NT2/D1 (cell line): ENCODE data around the gene CCDC32.

Source experiments
- DNase-seq: peaks from one replicate; pipeline ENCODE4 v3.0.0-alpha.2; 2011; ENCODE audit warnings: low read depth, low spot score
- H3K27me3 ChIP-seq: 2 replicates; pipeline ENCODE4 v1.6.0; 2011; ENCODE audit warnings: mild to moderate bottlenecking; ENCODE audit not compliant: insufficient read length, insufficient read depth
- H3K36me3 ChIP-seq: 2 replicates; pipeline ENCODE4 v1.6.1; 2011; ENCODE audit warnings: mild to moderate bottlenecking, low read length, mixed read lengths; ENCODE audit not compliant: insufficient read depth, insufficient read length
- H3K4me1 ChIP-seq: 2 replicates; pipeline ENCODE4 v1.5.1; 2011; ENCODE audit not compliant: insufficient read depth, insufficient read length
- H3K4me3 ChIP-seq: 2 replicates; pipeline ENCODE4 v1.5.1; 2011; ENCODE audit warnings: low read depth; ENCODE audit not compliant: insufficient read length
- H3K9ac ChIP-seq: 2 replicates; pipeline ENCODE4 v1.6.0; 2011; ENCODE audit warnings: low read depth; ENCODE audit not compliant: insufficient read length
- H3K9me3 ChIP-seq: 2 replicates; pipeline ENCODE4 v1.5.1; 2011; ENCODE audit warnings: mild to moderate bottlenecking, low read length; ENCODE audit not compliant: insufficient read depth
- SUZ12 ChIP-seq: IDR thresholded peaks from 2 replicates; pipeline ENCODE4 v1.6.1; 2011; ENCODE audit not compliant: insufficient read length, insufficient read depth; ENCODE audit errors: extremely low read depth
- YY1 ChIP-seq: IDR thresholded peaks from 2 replicates; pipeline ENCODE4 v1.6.1; 2011; ENCODE audit not compliant: insufficient read length, insufficient read depth
- ZNF274 ChIP-seq: IDR thresholded peaks from 2 replicates; pipeline ENCODE4 v1.6.1; 2011; ENCODE audit warnings: mild to moderate bottlenecking, low read depth, low read length

The CCDC32 gene

DNA sequence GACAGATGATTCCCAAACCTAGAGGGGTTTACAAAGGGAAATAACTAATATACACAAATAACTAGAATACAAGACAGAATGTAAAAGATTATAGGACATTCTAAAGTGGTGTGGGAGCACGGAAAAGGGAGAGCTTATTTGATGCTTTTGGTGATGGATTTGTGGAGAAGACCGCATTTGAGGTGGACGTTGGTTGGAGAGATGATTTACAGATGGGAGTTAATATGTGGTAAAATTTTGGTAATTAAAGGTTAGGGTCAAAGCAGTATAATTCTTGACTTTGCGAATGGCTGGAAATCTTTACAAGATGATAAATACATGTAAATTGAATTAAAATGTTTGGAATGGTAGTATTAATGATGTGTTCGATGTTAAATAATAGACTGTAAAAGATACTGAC, 30.4 kb upstream of the CCDC32 start:
- no peak for DNase-seq
- Histone ChIP-seq H3K9me3 (no peaks in the 10 kb centered on the region), H3K27me3 (no peaks in the 10 kb centered on the region), H3K36me3 (no peaks in the 10 kb centered on the region), H3K4me3 (peak overlapping the region; percentile 88), H3K4me1 (no peaks in the 10 kb centered on the region), H3K9ac (no peak overlapping the region)
- TF ChIP-seq YY1 (no peak), ZNF274 (no peak), SUZ12 (no peak)

DNA sequence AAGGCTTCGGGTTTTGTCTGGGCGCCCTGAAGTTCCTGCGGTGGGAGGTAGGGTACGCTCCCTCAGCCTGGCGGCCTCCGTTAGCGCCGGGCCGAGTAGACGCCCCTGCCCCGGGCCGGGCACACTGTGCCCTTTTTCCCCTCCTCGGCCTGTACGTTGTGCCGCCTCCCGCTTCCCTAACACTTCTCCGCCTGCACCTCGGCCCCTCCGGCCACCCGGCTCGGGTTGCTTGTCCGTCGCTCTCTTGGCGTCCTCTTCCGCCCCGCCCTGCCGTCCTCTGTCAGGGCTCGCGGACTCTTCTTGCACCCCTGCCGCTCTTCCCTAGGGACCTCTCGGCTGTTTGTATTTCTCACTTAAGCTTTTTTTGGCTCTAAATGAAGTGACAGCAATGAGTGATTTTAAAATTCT, 29.6 kb upstream of the CCDC32 start:
- Histone ChIP-seq H3K4me3 (peak overlapping the region; percentile 88), H3K9ac (peak overlapping the region; percentile 92), H3K4me1 (no peaks in the 10 kb centered on the region), H3K36me3 (no peaks in the 10 kb centered on the region), H3K27me3 (no peaks in the 10 kb centered on the region), H3K9me3 (no peaks in the 10 kb centered on the region)
- DNase-seq = peak; percentile 25
- TF ChIP-seq ZNF274 = no peak
- no peak for TF ChIP-seq YY1
- TF ChIP-seq SUZ12 = no peak

DNA sequence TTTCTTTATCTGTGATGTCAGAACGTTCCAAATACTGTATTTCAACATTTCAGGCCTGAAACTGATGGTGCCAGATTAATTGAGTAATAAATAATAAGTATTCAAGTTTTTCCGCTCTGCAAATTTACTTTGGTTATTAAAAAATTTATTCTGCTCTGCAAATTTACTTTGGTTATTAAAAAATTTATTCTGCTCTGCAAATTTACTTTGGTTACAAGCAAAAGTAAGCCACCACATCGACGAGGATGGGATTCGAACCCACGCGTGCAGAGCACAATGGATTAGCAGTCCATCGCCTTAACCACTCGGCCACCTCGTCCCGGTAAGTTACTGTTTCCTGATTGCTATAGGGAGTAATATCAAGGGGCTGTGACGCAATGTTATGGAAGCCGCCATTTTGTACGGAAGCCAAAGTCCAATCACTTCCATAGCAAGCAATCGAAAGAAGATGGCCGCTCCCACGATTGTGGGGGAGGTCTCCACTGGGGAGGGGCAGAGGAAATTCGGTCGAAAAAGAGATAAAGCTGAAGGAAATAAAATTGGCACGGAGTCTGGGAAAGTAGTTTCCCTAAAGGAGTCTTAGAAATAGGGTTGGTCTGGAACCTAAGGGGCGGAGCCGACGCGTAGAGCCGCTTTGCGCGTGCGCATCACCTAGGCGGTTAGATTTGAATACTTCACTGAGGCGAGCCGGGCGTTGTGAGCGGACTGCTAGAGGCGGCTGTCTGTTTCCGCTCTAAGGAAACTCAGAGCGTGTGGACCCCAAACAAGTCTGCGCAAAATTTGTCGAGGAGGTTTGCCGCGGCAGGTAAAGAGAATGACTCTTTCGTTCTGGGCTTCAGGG, 29.0 kb upstream of the CCDC32 start, which contains the start of gene KNL1:
KNL1 (plus strand) TSS at position 662 of the 841 bp plus-strand sequence. CDS start 8,683 bp downstream, outside the sequence.
- Histone ChIP-seq H3K27me3 (no peaks in the 10 kb centered on the region), H3K36me3 (no peaks in the 10 kb centered on the region), H3K4me1 (no peaks in the 10 kb centered on the region), H3K9me3 (no peaks in the 10 kb centered on the region), H3K4me3 (peak within 1 kb of the TSS; percentile 88), H3K9ac (peak within 1 kb of the TSS; percentile 92)
- DNase-seq = peak; percentile 71
- TF ChIP-seq SUZ12 (no peak), ZNF274 (no peak), YY1 (peak; percentile 96)

DNA sequence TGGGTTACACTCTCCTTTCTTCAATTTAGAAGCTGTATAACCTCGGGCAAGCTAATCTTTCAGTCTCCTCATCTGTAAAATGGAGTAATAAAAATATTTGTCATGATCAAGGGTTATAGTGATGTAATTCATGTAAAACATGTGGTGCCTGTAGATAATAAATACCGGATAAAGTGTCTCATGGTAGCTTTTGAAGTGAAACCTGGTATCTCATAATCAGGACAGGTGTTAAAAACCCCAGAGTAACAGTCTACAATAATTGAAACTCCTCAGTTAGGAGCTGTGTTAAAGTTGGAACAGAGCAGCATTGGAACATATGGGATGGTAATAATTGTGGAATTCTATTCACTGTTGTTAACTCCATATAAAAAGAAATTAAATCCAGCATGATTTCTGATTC, 28.3 kb upstream of the CCDC32 start:
- Histone ChIP-seq H3K9ac (no peak overlapping the region), H3K36me3 (no peaks in the 10 kb centered on the region), H3K4me1 (no peaks in the 10 kb centered on the region), H3K4me3 (no peak overlapping the region), H3K27me3 (no peaks in the 10 kb centered on the region), H3K9me3 (no peaks in the 10 kb centered on the region)
- TF ChIP-seq YY1 (no peak), SUZ12 (no peak), ZNF274 (no peak)
- DNase-seq = no peak

DNA sequence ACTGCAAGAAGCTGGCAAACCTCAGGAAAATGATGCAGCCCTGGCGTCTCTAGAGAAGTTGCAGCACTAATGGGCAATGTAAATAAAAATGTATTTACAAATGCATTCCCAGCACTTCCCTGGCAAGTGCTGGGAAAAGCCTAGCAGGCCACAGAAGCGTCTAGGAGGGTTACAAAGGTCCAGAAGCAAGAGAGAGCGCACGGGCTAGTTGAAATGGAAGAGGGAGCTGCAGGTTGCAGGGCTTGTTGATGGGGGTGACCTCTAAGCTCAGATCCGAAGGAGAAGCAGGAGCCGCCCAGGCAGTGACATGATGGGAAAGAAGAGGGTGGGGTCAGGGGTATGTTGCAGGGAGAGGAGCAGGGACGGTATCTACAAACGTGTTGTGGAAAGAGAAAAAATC, 26.5 kb upstream of the CCDC32 start:
- Histone ChIP-seq H3K4me1 (no peaks in the 10 kb centered on the region), H3K36me3 (no peaks in the 10 kb centered on the region), H3K9ac (no peak overlapping the region), H3K9me3 (no peaks in the 10 kb centered on the region), H3K4me3 (no peak overlapping the region), H3K27me3 (no peaks in the 10 kb centered on the region)
- no peak for DNase-seq
- TF ChIP-seq YY1 = no peak
- no peak for TF ChIP-seq ZNF274
- no peak for TF ChIP-seq SUZ12

DNA sequence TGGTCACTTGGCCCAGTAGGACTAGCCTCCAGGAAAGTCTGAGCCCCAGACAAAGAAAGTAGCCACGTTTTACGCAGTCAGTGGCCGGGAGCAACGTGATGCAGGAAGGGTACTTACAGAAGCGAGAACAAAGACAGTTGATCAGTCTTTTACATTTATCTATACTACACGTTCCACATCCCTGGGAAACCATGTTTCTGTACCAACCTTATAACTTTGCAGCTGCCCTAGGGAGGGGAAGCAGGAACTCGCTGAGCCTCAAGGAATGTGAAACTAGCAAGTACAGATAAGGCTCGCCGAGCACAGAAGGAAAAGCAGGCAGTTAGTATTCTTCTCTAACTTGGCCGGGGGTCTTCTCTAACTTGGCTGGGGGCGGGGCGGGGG, 25.8 kb upstream of the CCDC32 start:
- H3K9me3 ChIP-seq = no peaks in the 10 kb centered on the region
- no peak overlapping the region for H3K9ac ChIP-seq
- DNase-seq = no peak
- TF ChIP-seq ZNF274 = no peak
- no peak for TF ChIP-seq YY1
- TF ChIP-seq SUZ12 = no peak
- no peak overlapping the region for H3K4me3 ChIP-seq
- H3K4me1 ChIP-seq = no peaks in the 10 kb centered on the region
- H3K36me3 ChIP-seq = no peaks in the 10 kb centered on the region
- H3K27me3 ChIP-seq = no peaks in the 10 kb centered on the region

DNA sequence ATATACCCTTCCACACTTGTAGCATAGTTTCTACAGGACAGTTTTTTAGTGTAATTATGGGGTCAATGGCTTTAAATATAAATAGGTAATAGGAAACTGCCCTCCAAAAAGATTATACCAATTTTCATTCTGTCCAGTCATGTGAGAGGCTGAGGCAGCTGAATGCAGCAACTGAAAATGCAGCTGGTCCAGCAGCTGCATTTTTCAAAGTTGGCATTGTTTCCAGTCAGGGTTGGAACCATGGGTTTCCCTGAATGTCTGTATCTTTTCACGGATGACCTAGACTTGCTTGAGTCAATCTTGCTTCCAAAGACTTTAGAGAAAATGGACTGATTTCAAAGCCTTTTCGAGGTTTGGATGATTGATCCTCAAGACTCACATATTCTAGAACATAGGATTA, 19.3 kb upstream of the CCDC32 start:
- no peak overlapping the region for H3K9ac ChIP-seq
- H3K9me3 ChIP-seq = peaks cover 5% of the 10 kb centered on the region; the same call in 1 of the 2 replicates
- H3K4me3 ChIP-seq = no peak overlapping the region
- no peaks in the 10 kb centered on the region for H3K27me3 ChIP-seq
- no peaks in the 10 kb centered on the region for H3K4me1 ChIP-seq
- no peak for DNase-seq
- no peaks in the 10 kb centered on the region for H3K36me3 ChIP-seq
- TF ChIP-seq ZNF274 (no peak), SUZ12 (no peak), YY1 (no peak)
